Measurements from ENCODE around the gene UPK3BL2. TPM values are rescaled to one million over a fixed set of nuclear protein-coding genes. Genes with fewer than 3 reads are reported as not detected.
"Not testable (repeated sequence)": the region's sequence is repeated elsewhere in the genome, so short reads cannot be mapped to it uniquely, and the experiment has no call there.

The UPK3BL2 gene
- total RNA-seq, 6 experiments from 2014 or later: 0.43 to 10.8 (median 7.9) TPM; not detected in 1

- no CpG with 5 or more reads among the region's 15 CpGs for WGBS (ENCODE audit: insufficient coverage, low coverage, low lambda C conversion rate, missing lambda C conversion rate)
- DNase-seq: peak in 2 of 3 donors; percentile 10 to 29
- ATAC-seq; H3K27me3 ChIP-seq; H3K9me3 ChIP-seq; H3K4me1 ChIP-seq; intact Hi-C loops (cut with DNase I); H3K36me3 ChIP-seq; H3K4me3 ChIP-seq; H3K27ac ChIP-seq: not testable (repeated sequence)
Measured at GRCh38 chr7:102494026-102494425, 49.5 kb downstream of the UPK3BL2 start.

- H3K27me3 ChIP-seq; H3K4me1 ChIP-seq; H3K27ac ChIP-seq; H3K9me3 ChIP-seq; H3K36me3 ChIP-seq; DNase-seq; intact Hi-C loops (cut with DNase I); H3K4me3 ChIP-seq: not testable (repeated sequence)
- ATAC-seq: peak; percentile 69 to 74 (median 72)
- no CpG with 5 or more reads among the region's 33 CpGs for WGBS (ENCODE audit: insufficient coverage, low coverage, low lambda C conversion rate, missing lambda C conversion rate)
Measured at GRCh38 chr7:102493220-102493935, 50.1 kb downstream of the UPK3BL2 start.

- DNase-seq (peak; percentile 18 to 51 (median 49)), ATAC-seq (peak; percentile 57 to 73 (median 65))
- H3K4me1 ChIP-seq; H3K36me3 ChIP-seq; H3K9me3 ChIP-seq; H3K27ac ChIP-seq; intact Hi-C loops (cut with DNase I); H3K4me3 ChIP-seq; H3K27me3 ChIP-seq: not testable (repeated sequence)
- no CpG with 5 or more reads among the region's 12 CpGs for WGBS (ENCODE audit: insufficient coverage, low coverage, low lambda C conversion rate, missing lambda C conversion rate)
Measured at GRCh38 chr7:102490529-102491075, 52.9 kb downstream of the UPK3BL2 start.

Other genes starting within 250 kb of the UPK3BL2 start
- gene SPDYE6, start 187.3 kb downstream of the UPK3BL2 start, total RNA-seq: not detected
- 1 to 10 TPM; 6.1 to 9.8 (median 8.9) TPM for gene PRKRIP1, start 147.3 kb downstream of the UPK3BL2 start, total RNA-seq
- 1 to 10 TPM; 1.2 to 4.2 (median 2.6) TPM for gene ORAI2, start 110.1 kb downstream of the UPK3BL2 start, total RNA-seq
- 10 to 100 TPM in 1 of 6 experiments, 1 to 10 TPM in 5; 3.7 to 11.7 (median 5.6) TPM for gene ALKBH4, start 78.8 kb downstream of the UPK3BL2 start, total RNA-seq
- gene LRWD1, start 78.7 kb downstream of the UPK3BL2 start, total RNA-seq: 10 to 100 TPM in 4 of 6 experiments, 1 to 10 TPM in 2; 8.3 to 15.5 (median 12.9) TPM
- gene POLR2J, start 64.8 kb downstream of the UPK3BL2 start, total RNA-seq: 10 to 100 TPM; 18.8 to 27.1 (median 20.3) TPM
- 1 to 10 TPM; 1.1 to 3.4 (median 2.7) TPM for gene RASA4B, start 25.9 kb downstream of the UPK3BL2 start, total RNA-seq
- gene SPDYE2, start 7.5 kb upstream of the UPK3BL2 start, total RNA-seq: under 1 TPM in 2 of 6 experiments, not detected in 4; 0.13 to 0.30 TPM
- 10 to 100 TPM in 4 of 6 experiments, 1 to 10 TPM in 2; 6.3 to 25.3 (median 12.9) TPM for gene POLR2J3, start 28.9 kb upstream of the UPK3BL2 start, total RNA-seq
- 10 to 100 TPM in 1 of 6 experiments, 1 to 10 TPM in 5; 1.9 to 10.5 (median 7.2) TPM for gene RASA4, start 73.1 kb upstream of the UPK3BL2 start, total RNA-seq
- gene UPK3BL1, start 99.1 kb upstream of the UPK3BL2 start, total RNA-seq: 10 to 100 TPM in 2 of 6 experiments, 1 to 10 TPM in 4; 6.2 to 12.4 (median 8.8) TPM
- gene SPDYE2B, start 106.6 kb upstream of the UPK3BL2 start, total RNA-seq: not detected
- gene POLR2J2, start 128.0 kb upstream of the UPK3BL2 start, total RNA-seq: 1 to 10 TPM in 4 of 6 experiments, under 1 TPM in 2; 0.25 to 9.5 (median 5.2) TPM
- gene FAM185A, start 205.3 kb upstream of the UPK3BL2 start, total RNA-seq: 10 to 100 TPM in 2 of 6 experiments, 1 to 10 TPM in 4; 6.4 to 13.5 (median 8.4) TPM

Measured in right lobe of liver (tissue), 6 donors.